A673 (cell line): ENCODE measurements around the gene LRRC74A.

ENCODE experiments used
- CTCF ChIP-seq: fragments of 300-800, 200-600 bp; sonication (generic); conservative IDR thresholded peaks from 2 replicates; pipeline ENCODE4 v1.5.1; 2017; ENCODE audit warnings: low read depth, mild to moderate bottlenecking, antibody characterized with exemption, low read length, moderate library complexity, mixed read lengths
- EZH2 ChIP-seq: fragments of 200-600 bp; sonication (generic); IDR thresholded peaks from 2 replicates; pipeline ENCODE4 v1.6.1; 2017; ENCODE audit warnings: borderline replicate concordance, low read depth, mild to moderate bottlenecking, mixed read lengths, antibody characterized with exemption, low read length; ENCODE audit not compliant: poor library complexity, severe bottlenecking

- no peak for TF ChIP-seq CTCF
- TF ChIP-seq EZH2, result no peak
Observed at GRCh38 chr14:76834241-76834661, 8.0 kb downstream of the LRRC74A start.
